Liver (tissue), 9 donors: ENCODE measurements around the gene RAB11FIP3. TPM values are rescaled to one million over a fixed set of nuclear protein-coding genes. Genes with fewer than 3 reads are reported as not detected.

Experiments
- DNase-seq: peaks from one replicate; pipeline ENCODE4 v3.0.0-alpha.2; 2017; ENCODE audit warnings: low spot score
- H3K27ac ChIP-seq, 2 donors: one replicate each; pipeline ENCODE4 v1.7.0; 2013; ENCODE audit warnings: inconsistent platforms in 2 of 2, low read length in 2 of 2, control low read depth in 1 of 2, low read depth in 1 of 2, mild to moderate bottlenecking in 1 of 2
- H3K27me3 ChIP-seq, 4 donors: one replicate each; pipeline versions ENCODE4 v1.6.1 to v1.7.0; 2013; ENCODE audit warnings: low read length in 3 of 4, inconsistent platforms in 1 of 4, mild to moderate bottlenecking in 1 of 4, moderate library complexity in 1 of 4; ENCODE audit not compliant: control insufficient read depth in 4 of 4, insufficient read depth in 4 of 4
- H3K36me3 ChIP-seq, 4 donors: one replicate each; pipeline versions ENCODE4 v1.6.1 to v1.7.0; 2013; ENCODE audit warnings: low read length in 3 of 4, mild to moderate bottlenecking in 3 of 4, low read depth in 1 of 4, moderate library complexity in 1 of 4; ENCODE audit not compliant: control insufficient read depth in 4 of 4, insufficient read depth in 3 of 4
- H3K4me1 ChIP-seq, 4 donors: one replicate each; pipeline versions ENCODE4 v1.6.1 to v1.7.0; 2013; ENCODE audit warnings: low read length in 3 of 4, mild to moderate bottlenecking in 3 of 4, moderate library complexity in 1 of 4; ENCODE audit not compliant: control insufficient read depth in 4 of 4, insufficient read depth in 4 of 4
- H3K4me3 ChIP-seq, 3 donors: one replicate each; pipeline versions ENCODE4 v1.6.1 to v1.7.0; 2013; ENCODE audit warnings: low read length in 3 of 3, control low read depth in 1 of 3, low read depth in 1 of 3, mild to moderate bottlenecking in 1 of 3
- H3K9ac ChIP-seq, 2 donors: one replicate each; pipeline ENCODE4 v1.7.0; 2013; ENCODE audit warnings: low read length in 2 of 2, mild to moderate bottlenecking in 2 of 2, moderate library complexity in 2 of 2, control low read depth in 1 of 2, low read depth in 1 of 2
- H3K9me3 ChIP-seq, 4 donors: one replicate each; pipeline versions ENCODE4 v1.6.1 to v1.7.0; 2013; ENCODE audit warnings: low read length in 3 of 4; ENCODE audit not compliant: control insufficient read depth in 4 of 4
- FOXA1 ChIP-seq: IDR thresholded peaks from 2 replicates; pipeline ENCODE4 v1.6.1; 2016; ENCODE audit warnings: antibody characterized with exemption
- FOXA2 ChIP-seq: IDR thresholded peaks from 2 replicates; pipeline ENCODE4 v1.6.1; 2016; ENCODE audit warnings: antibody characterized with exemption
- GABPA ChIP-seq, 2 donors: IDR thresholded peaks in 1 of 2; conservative IDR thresholded peaks in 1 of 2; 2 replicates each; pipeline ENCODE4 v1.6.1; 2016; ENCODE audit warnings: antibody characterized with exemption in 2 of 2, mild to moderate bottlenecking in 1 of 2, moderate library complexity in 1 of 2
- HNF4G ChIP-seq: IDR thresholded peaks from 2 replicates; pipeline ENCODE4 v1.6.1; 2016; ENCODE audit warnings: antibody characterized with exemption
- JUND ChIP-seq, 2 donors: IDR thresholded peaks; 2 replicates each; pipeline ENCODE4 v1.6.1; 2016; ENCODE audit warnings: antibody characterized with exemption in 2 of 2
- NR2F2 ChIP-seq: IDR thresholded peaks from 2 replicates; pipeline ENCODE4 v1.6.1; 2016; ENCODE audit warnings: antibody characterized with exemption
- RAD21 ChIP-seq, 2 donors: IDR thresholded peaks; 2 replicates each; pipeline ENCODE4 v1.6.1; 2016; ENCODE audit warnings: antibody characterized with exemption in 2 of 2, mild to moderate bottlenecking in 2 of 2
- RXRA ChIP-seq, 2 donors: IDR thresholded peaks; 2 replicates each; pipeline ENCODE4 v1.6.1; 2017 to 2018; ENCODE audit warnings: antibody characterized with exemption in 2 of 2, mild to moderate bottlenecking in 1 of 2
- SP1 ChIP-seq: IDR thresholded peaks from 2 replicates; pipeline ENCODE4 v1.6.1; 2018; ENCODE audit warnings: antibody characterized with exemption, mild to moderate bottlenecking
- TAF1 ChIP-seq: conservative IDR thresholded peaks from 2 replicates; pipeline ENCODE4 v1.6.1; 2016; ENCODE audit warnings: antibody characterized with exemption, mild to moderate bottlenecking
- YY1 ChIP-seq: IDR thresholded peaks from 2 replicates; pipeline ENCODE4 v1.6.1; 2016; ENCODE audit warnings: antibody characterized with exemption, mild to moderate bottlenecking
- WGBS: extraction: QIAGEN DNeasy Blood & Tissue Kit; methylation state at CpG from one replicate; pipeline ENCODE4 v1.1.7; 2013; 5-methylcytosine and 5-hydroxymethylcytosine counted together
- polyA plus RNA-seq, 2 donors: library from polyadenylated mRNA; stranded (reverse) in 1 of 2; unstranded in 1 of 2; fragments of 200-250 nt in 1 of 2; fragments of >200 nt in 1 of 2; fragmentation: Nextera tagmentation in 1 of 2; extraction: Ambion mirVana in 1 of 2; gene quantifications; one replicate each; pipeline versions ENCODE4 v1.2.1 to v1.2.3, GENCODE V29; 2013 to 2015
- total RNA-seq, 2 donors: library from RNA; depleted of rRNA; stranded (reverse); fragments of >200 nt; gene quantifications; one replicate each; pipeline ENCODE4 v1.2.3, GENCODE V29; 2014
- TF ChIP-seq, protein P1 (sequence below): IDR thresholded peaks from 2 replicates; pipeline ENCODE4 v1.6.1; 2016; ENCODE audit warnings: antibody characterized with exemption
- TF ChIP-seq, protein P2 (sequence below): IDR thresholded peaks from 2 replicates; pipeline ENCODE4 v1.6.1; 2016; ENCODE audit warnings: antibody characterized with exemption
- TF ChIP-seq, protein P3 (sequence below): fragments of 150-350 bp; IDR thresholded peaks from 2 replicates; pipeline ENCODE4 v1.5.1; 2017; ENCODE audit warnings: improper control_type of control experiment, low read depth, low read length; ENCODE audit not compliant: missing input control
- TF ChIP-seq, protein P4 (sequence below): IDR thresholded peaks from 2 replicates; pipeline ENCODE4 v1.6.1; 2016; ENCODE audit warnings: antibody characterized with exemption, mild to moderate bottlenecking
- TF ChIP-seq, protein P5 (sequence below): IDR thresholded peaks from 2 replicates; pipeline ENCODE4 v1.6.1; 2016; ENCODE audit warnings: antibody characterized with exemption
- donor health status: healthy.
- donor health status: healthy.
- donor health status: healthy.
- donor health status: healthy.
- donor health status: healthy.

Gene RAB11FIP3
- total and polyA plus RNA-seq, 4 donors, result 3.5 to 29.4 (median 15.7) TPM

DNA sequence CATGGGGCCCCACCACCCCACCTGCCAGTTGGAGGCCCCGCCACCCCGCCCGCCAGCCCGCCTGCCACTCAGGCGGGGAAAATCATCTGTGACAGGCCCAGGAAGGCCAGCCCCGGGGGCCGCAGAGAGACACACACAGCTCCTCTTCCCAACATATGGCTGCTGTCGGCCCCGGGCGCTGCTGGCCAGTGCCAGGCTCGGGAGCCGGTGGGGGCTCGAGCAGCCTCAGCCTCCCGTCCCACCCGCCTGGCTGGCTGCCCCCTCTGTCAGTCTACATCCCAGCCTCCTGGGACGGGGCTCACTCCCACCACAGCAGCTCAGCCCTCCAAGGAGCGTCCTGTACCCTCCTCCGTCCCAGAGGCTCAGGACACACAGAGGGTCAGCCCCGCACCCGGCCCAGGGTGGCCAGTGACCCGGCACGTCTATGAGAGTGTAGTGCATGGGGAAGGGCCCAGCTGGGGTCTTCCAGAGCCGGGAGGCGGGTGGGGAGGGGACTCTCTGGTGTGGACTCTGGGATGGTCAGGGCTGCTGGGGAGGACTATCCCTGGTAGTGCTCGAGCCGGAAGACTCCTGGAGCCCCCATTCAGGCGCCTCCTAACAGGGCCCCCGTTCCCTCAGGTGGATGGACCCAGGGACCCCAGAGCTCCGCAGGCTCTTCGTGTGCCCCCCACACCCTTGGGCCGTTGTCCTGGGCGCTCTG is 131.2 kb downstream of the RAB11FIP3 start:
- Histone ChIP-seq H3K27me3 (peaks cover 0 to 5% (median under 1%) of the 10 kb centered on the region in 4 donors), H3K9ac (no peak overlapping the region), H3K4me3 (no peak overlapping the region), H3K36me3 (peaks cover 0 to 11% (median 5%) of the 10 kb centered on the region in 4 donors), H3K4me1 (peaks cover 3 to 17% (median 8%) of the 10 kb centered on the region in 4 donors), H3K27ac (no peak overlapping the region), H3K9me3 (no peaks in the 10 kb centered on the region)
- no peak for DNase-seq
- TF ChIP-seq, protein P1, sequence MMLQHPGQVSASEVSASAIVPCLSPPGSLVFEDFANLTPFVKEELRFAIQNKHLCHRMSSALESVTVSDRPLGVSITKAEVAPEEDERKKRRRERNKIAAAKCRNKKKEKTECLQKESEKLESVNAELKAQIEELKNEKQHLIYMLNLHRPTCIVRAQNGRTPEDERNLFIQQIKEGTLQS, result no peak
- TF ChIP-seq NR2F2, result no peak
- no peak for TF ChIP-seq JUND (IDR thresholded peaks at IDR 0.05)
- no peak for TF ChIP-seq SP1
- TF ChIP-seq, protein P2, sequence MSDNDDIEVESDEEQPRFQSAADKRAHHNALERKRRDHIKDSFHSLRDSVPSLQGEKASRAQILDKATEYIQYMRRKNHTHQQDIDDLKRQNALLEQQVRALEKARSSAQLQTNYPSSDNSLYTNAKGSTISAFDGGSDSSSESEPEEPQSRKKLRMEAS, result no peak
- TF ChIP-seq, protein P3, sequence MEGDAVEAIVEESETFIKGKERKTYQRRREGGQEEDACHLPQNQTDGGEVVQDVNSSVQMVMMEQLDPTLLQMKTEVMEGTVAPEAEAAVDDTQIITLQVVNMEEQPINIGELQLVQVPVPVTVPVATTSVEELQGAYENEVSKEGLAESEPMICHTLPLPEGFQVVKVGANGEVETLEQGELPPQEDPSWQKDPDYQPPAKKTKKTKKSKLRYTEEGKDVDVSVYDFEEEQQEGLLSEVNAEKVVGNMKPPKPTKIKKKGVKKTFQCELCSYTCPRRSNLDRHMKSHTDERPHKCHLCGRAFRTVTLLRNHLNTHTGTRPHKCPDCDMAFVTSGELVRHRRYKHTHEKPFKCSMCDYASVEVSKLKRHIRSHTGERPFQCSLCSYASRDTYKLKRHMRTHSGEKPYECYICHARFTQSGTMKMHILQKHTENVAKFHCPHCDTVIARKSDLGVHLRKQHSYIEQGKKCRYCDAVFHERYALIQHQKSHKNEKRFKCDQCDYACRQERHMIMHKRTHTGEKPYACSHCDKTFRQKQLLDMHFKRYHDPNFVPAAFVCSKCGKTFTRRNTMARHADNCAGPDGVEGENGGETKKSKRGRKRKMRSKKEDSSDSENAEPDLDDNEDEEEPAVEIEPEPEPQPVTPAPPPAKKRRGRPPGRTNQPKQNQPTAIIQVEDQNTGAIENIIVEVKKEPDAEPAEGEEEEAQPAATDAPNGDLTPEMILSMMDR, result no peak
- TF ChIP-seq RAD21 (IDR thresholded peaks at IDR 0.05), result no peak
- TF ChIP-seq RXRA (IDR thresholded peaks at IDR 0.05), result no peak
- TF ChIP-seq, protein P4, sequence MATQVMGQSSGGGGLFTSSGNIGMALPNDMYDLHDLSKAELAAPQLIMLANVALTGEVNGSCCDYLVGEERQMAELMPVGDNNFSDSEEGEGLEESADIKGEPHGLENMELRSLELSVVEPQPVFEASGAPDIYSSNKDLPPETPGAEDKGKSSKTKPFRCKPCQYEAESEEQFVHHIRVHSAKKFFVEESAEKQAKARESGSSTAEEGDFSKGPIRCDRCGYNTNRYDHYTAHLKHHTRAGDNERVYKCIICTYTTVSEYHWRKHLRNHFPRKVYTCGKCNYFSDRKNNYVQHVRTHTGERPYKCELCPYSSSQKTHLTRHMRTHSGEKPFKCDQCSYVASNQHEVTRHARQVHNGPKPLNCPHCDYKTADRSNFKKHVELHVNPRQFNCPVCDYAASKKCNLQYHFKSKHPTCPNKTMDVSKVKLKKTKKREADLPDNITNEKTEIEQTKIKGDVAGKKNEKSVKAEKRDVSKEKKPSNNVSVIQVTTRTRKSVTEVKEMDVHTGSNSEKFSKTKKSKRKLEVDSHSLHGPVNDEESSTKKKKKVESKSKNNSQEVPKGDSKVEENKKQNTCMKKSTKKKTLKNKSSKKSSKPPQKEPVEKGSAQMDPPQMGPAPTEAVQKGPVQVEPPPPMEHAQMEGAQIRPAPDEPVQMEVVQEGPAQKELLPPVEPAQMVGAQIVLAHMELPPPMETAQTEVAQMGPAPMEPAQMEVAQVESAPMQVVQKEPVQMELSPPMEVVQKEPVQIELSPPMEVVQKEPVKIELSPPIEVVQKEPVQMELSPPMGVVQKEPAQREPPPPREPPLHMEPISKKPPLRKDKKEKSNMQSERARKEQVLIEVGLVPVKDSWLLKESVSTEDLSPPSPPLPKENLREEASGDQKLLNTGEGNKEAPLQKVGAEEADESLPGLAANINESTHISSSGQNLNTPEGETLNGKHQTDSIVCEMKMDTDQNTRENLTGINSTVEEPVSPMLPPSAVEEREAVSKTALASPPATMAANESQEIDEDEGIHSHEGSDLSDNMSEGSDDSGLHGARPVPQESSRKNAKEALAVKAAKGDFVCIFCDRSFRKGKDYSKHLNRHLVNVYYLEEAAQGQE, result no peak
- no peak for TF ChIP-seq FOXA2
- no peak for TF ChIP-seq HNF4G
- TF ChIP-seq, protein P5, sequence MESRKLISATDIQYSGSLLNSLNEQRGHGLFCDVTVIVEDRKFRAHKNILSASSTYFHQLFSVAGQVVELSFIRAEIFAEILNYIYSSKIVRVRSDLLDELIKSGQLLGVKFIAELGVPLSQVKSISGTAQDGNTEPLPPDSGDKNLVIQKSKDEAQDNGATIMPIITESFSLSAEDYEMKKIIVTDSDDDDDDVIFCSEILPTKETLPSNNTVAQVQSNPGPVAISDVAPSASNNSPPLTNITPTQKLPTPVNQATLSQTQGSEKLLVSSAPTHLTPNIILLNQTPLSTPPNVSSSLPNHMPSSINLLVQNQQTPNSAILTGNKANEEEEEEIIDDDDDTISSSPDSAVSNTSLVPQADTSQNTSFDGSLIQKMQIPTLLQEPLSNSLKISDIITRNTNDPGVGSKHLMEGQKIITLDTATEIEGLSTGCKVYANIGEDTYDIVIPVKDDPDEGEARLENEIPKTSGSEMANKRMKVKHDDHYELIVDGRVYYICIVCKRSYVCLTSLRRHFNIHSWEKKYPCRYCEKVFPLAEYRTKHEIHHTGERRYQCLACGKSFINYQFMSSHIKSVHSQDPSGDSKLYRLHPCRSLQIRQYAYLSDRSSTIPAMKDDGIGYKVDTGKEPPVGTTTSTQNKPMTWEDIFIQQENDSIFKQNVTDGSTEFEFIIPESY, result no peak
- TF ChIP-seq YY1, result no peak
- no peak for TF ChIP-seq FOXA1
- TF ChIP-seq TAF1, result no peak
- no peak for TF ChIP-seq GABPA (IDR thresholded peaks at IDR 0.05 in 1 of 2, conservative IDR thresholded peaks at IDR 0.05 in 1 of 2)
- 92% methylated on average over 32 of the region's 32 CpGs for WGBS
